ENCODE data around the gene MGAT4A.

MGAT4A gene

GRCh38 chr2:98693477-98693876 is 37.5 kb downstream of the MGAT4A start:
- no peak for TF ChIP-seq CTCF (conservative IDR thresholded peaks at IDR 0.05)
- no peak for TF ChIP-seq ZFX (IDR thresholded peaks at IDR 0.05)
- no peak overlapping the region for H3K27ac ChIP-seq

GRCh38 chr2:98692090-98693054 is 38.6 kb downstream of the MGAT4A start:
- TF ChIP-seq ZFX (IDR thresholded peaks at IDR 0.05) = no peak
- no peak for TF ChIP-seq CTCF (conservative IDR thresholded peaks at IDR 0.05)

GRCh38 chr2:98691303-98691702 is 39.6 kb downstream of the MGAT4A start:
- no peak for TF ChIP-seq ZFX (IDR thresholded peaks at IDR 0.05)
- H3K27ac ChIP-seq = no peak overlapping the region

More at GRCh38 chr2:98692090-98693054, 38.6 kb downstream of the MGAT4A start:
- H3K27ac ChIP-seq = no peak overlapping the region

GRCh38 chr2:98685930-98686887 is 44.7 kb downstream of the MGAT4A start:
- no peak overlapping the region for H3K27ac ChIP-seq
- TF ChIP-seq ZFX (IDR thresholded peaks at IDR 0.05) (no peak), CTCF (conservative IDR thresholded peaks at IDR 0.05) (no peak)

GRCh38 chr2:98683728-98684127 is 47.2 kb downstream of the MGAT4A start:
- TF ChIP-seq CTCF (conservative IDR thresholded peaks at IDR 0.05) (no peak), ZFX (IDR thresholded peaks at IDR 0.05) (no peak)

GRCh38 chr2:98676742-98677141 is 54.2 kb downstream of the MGAT4A start:
- H3K27ac ChIP-seq = no peak overlapping the region
- TF ChIP-seq ZFX (IDR thresholded peaks at IDR 0.05) = no peak
- no peak for TF ChIP-seq CTCF (conservative IDR thresholded peaks at IDR 0.05)

More at GRCh38 chr2:98683728-98684127, 47.2 kb downstream of the MGAT4A start:
- H3K27ac ChIP-seq = no peak overlapping the region

- TF ChIP-seq ZFX (IDR thresholded peaks at IDR 0.05) = no peak
- TF ChIP-seq CTCF (conservative IDR thresholded peaks at IDR 0.05) = no peak
- H3K27ac ChIP-seq = no peak overlapping the region
Measured at GRCh38 chr2:98674233-98674964, 56.5 kb downstream of the MGAT4A start.
